ENCODE results near the gene DPCD. TPM values are rescaled to one million over a fixed set of nuclear protein-coding genes. Genes with fewer than 3 reads are reported as not detected.
A peak's percentile ranks its signal among the peaks of the same experiment; 100 is the strongest.

The DPCD gene
- total RNA-seq, 1 donor, result 36.2 TPM

DNA sequence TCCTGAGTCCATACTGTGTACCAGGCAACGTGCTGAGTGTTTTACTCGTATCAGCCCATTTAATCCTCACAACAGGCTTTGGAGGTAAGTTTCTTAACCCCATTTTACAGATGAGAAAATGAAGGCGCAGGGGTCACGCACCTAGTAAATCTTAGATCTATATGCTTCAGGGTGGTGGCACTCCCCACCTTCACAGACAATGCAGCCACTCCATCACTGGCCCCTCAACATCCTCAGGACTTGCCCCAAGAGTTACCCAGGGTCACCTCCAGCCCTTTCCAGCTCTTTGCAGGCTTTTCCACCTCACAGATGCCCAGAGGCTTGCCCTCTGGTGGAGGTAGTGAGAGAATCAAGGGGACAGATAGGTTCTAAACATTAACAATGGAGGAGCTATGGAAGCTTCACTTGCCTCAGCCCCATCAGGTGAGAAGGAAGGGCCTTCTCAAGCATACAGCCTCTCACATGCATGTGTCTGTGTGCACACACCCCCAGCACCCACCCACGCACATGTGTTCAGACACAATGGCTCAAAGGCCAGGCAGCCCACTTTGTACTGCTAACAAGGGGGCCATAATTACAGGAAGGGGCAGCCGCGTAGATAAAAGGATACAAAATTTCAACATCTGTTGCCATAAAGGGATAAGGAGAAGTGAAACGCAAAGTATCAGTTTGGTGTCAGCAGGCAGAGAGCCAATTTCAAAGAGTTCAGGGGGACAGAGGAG is 29.1 kb downstream of the DPCD start:
- Histone ChIP-seq H3K27me3 (ENCODE audit: insufficient read depth, low read length) (no peaks in the 10 kb centered on the region), H3K36me3 (ENCODE audit: insufficient read depth, low read length) (peaks cover 3% of the 10 kb centered on the region), H3K4me3 (ENCODE audit: insufficient read depth, low read length) (no peak overlapping the region), H3K79me2 (ENCODE audit: insufficient read depth, low read length) (no peaks in the 10 kb centered on the region), H3K4me1 (ENCODE audit: insufficient read depth, low read length) (no peaks in the 10 kb centered on the region), H3K4me2 (ENCODE audit: insufficient read depth, low read length) (no peak overlapping the region), H3K27ac (ENCODE audit: low read depth, low read length) (no peak overlapping the region), H2AFZ (ENCODE audit: low read length) (no peak overlapping the region), H3K9me3 (ENCODE audit: low read depth, low read length) (no peaks in the 10 kb centered on the region), H4K20me1 (ENCODE audit: insufficient read depth, low read length) (peaks cover 11% of the 10 kb centered on the region)
- DNase-seq (ENCODE audit: insufficient read length, low spot score, missing footprints), result no peak
- TF ChIP-seq, protein P1, sequence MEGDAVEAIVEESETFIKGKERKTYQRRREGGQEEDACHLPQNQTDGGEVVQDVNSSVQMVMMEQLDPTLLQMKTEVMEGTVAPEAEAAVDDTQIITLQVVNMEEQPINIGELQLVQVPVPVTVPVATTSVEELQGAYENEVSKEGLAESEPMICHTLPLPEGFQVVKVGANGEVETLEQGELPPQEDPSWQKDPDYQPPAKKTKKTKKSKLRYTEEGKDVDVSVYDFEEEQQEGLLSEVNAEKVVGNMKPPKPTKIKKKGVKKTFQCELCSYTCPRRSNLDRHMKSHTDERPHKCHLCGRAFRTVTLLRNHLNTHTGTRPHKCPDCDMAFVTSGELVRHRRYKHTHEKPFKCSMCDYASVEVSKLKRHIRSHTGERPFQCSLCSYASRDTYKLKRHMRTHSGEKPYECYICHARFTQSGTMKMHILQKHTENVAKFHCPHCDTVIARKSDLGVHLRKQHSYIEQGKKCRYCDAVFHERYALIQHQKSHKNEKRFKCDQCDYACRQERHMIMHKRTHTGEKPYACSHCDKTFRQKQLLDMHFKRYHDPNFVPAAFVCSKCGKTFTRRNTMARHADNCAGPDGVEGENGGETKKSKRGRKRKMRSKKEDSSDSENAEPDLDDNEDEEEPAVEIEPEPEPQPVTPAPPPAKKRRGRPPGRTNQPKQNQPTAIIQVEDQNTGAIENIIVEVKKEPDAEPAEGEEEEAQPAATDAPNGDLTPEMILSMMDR (IDR thresholded peaks at IDR 0.05; ENCODE audit: extremely low read depth, low read depth, low read length), result peak; percentile 13

DNA sequence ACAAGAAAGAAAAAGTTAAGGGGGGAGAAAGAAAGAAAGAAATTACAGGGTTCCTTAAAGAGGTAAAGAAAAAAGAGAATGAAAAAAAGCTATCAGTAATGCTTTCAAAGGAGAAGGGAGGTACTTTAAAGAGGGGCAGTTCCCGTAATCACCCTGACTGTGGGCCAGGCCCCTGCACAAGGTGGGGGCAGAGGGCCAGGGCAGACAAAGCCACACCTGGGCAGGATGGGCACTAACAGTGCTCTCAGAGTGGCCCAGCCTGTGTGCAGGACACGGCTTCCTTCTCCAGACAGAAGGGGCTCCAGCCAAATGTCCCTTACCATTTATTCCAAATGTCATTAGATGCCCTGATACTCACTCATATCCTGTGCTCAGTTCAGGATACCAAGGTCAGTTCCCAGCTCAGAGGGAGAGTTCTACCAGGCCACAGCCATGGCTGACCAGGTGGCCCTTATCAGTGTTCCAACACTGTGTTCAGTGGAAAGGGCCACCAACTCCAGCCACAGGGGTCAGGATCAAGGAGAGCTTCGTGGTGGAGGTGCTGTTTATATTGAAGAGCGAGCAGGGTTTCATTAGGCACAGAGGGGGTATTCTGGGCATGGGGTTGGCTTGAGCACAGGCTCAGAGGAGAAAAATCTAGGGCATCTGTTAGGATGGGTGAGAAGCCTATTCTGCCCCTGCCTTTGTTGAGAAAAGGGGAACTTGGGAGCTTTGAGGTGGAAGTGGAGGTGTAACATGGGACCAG is 29.9 kb downstream of the DPCD start:
- Histone ChIP-seq H3K27me3 (ENCODE audit: insufficient read depth, low read length) (no peaks in the 10 kb centered on the region), H3K79me2 (ENCODE audit: insufficient read depth, low read length) (no peaks in the 10 kb centered on the region), H3K36me3 (ENCODE audit: insufficient read depth, low read length) (peaks cover 3% of the 10 kb centered on the region), H3K4me2 (ENCODE audit: insufficient read depth, low read length) (no peak overlapping the region), H2AFZ (ENCODE audit: low read length) (no peak overlapping the region), H4K20me1 (ENCODE audit: insufficient read depth, low read length) (peaks cover 11% of the 10 kb centered on the region), H3K4me3 (ENCODE audit: insufficient read depth, low read length) (no peak overlapping the region), H3K27ac (ENCODE audit: low read depth, low read length) (no peak overlapping the region), H3K4me1 (ENCODE audit: insufficient read depth, low read length) (no peaks in the 10 kb centered on the region), H3K9me3 (ENCODE audit: low read depth, low read length) (no peaks in the 10 kb centered on the region)
- TF ChIP-seq, protein P1 (IDR thresholded peaks at IDR 0.05; ENCODE audit: extremely low read depth, low read depth, low read length), result no peak
- no peak for DNase-seq (ENCODE audit: insufficient read length, low spot score, missing footprints)

DNA sequence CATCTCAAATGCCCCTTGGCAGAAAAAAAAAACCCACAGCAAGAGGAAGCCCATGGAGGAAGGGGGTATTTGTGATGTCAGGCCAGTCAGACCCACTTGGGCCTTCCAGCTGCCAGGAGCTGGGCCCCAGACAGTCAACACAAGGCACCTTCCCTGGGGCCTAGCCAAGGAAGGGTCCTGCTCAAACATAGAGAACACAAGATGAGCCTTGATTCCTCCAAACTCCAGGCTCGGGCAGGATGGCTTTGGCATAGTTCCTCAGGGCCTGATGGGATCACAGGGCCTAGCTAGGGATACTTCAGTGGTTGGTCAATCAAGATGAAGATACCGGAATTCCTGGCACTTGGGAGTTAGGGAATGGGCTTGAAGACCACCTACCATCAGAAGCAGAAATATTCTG is 30.8 kb downstream of the DPCD start:
- no peak overlapping the region for H3K4me3 ChIP-seq (ENCODE audit: insufficient read depth, low read length)
- TF ChIP-seq, protein P1 (IDR thresholded peaks at IDR 0.05; ENCODE audit: extremely low read depth, low read depth, low read length), result no peak
- H4K20me1 ChIP-seq (ENCODE audit: insufficient read depth, low read length), result peaks cover 11% of the 10 kb centered on the region
- no peaks in the 10 kb centered on the region for H3K79me2 ChIP-seq (ENCODE audit: insufficient read depth, low read length)
- peaks cover 3% of the 10 kb centered on the region for H3K36me3 ChIP-seq (ENCODE audit: insufficient read depth, low read length)
- H3K4me1 ChIP-seq (ENCODE audit: insufficient read depth, low read length), result no peaks in the 10 kb centered on the region
- no peak for DNase-seq (ENCODE audit: insufficient read length, low spot score, missing footprints)
- H3K4me2 ChIP-seq (ENCODE audit: insufficient read depth, low read length), result no peak overlapping the region
- no peak overlapping the region for H3K27ac ChIP-seq (ENCODE audit: low read depth, low read length)
- no peak overlapping the region for H2AFZ ChIP-seq (ENCODE audit: low read length)
- H3K27me3 ChIP-seq (ENCODE audit: insufficient read depth, low read length), result no peaks in the 10 kb centered on the region
- H3K9me3 ChIP-seq (ENCODE audit: low read depth, low read length), result no peaks in the 10 kb centered on the region

DNA sequence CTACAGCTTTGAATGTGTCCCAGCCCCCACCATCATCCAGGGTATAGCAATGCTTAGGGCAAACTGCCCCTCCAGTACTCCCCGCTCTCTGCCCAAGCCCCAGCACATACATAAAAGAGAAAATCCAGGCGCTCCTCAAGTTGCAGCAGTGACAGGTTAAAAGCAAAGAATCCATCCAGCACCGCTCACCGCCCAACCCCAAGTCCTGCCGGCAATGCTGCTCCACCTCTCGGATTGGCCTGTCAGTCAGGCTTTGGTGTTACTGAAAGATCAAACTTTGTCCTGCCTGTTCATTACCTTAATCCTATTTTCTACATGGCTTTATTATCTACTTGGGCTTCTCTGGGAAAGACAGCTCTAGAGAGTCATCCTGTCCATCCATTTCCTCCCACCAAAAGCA is 31.9 kb downstream of the DPCD start:
- TF ChIP-seq, protein P1 (IDR thresholded peaks at IDR 0.05; ENCODE audit: extremely low read depth, low read depth, low read length), result no peak
- DNase-seq (ENCODE audit: insufficient read length, low spot score, missing footprints), result no peak
- Histone ChIP-seq H3K4me3 (ENCODE audit: insufficient read depth, low read length) (no peak overlapping the region), H3K79me2 (ENCODE audit: insufficient read depth, low read length) (no peaks in the 10 kb centered on the region), H3K9me3 (ENCODE audit: low read depth, low read length) (no peaks in the 10 kb centered on the region), H2AFZ (ENCODE audit: low read length) (no peak overlapping the region), H3K4me1 (ENCODE audit: insufficient read depth, low read length) (peaks cover 5% of the 10 kb centered on the region), H3K4me2 (ENCODE audit: insufficient read depth, low read length) (no peak overlapping the region), H3K36me3 (ENCODE audit: insufficient read depth, low read length) (peaks cover 3% of the 10 kb centered on the region), H3K27me3 (ENCODE audit: insufficient read depth, low read length) (no peaks in the 10 kb centered on the region), H3K27ac (ENCODE audit: low read depth, low read length) (no peak overlapping the region), H4K20me1 (ENCODE audit: insufficient read depth, low read length) (peaks cover 15% of the 10 kb centered on the region)

All from osteoblast (primary cell).